K562 (cell line): Measurements from ENCODE around the gene STX18. TPM values are rescaled to one million over a fixed set of nuclear protein-coding genes. Genes with fewer than 3 reads are reported as not detected.
A peak's percentile ranks its signal among the peaks of the same experiment; 100 is the strongest.

Experiments used
- ATF1 ChIP-seq, 2 experiments: fragments of 450-650 bp in 1 of 2; IDR thresholded peaks; 2 replicates each; pipeline ENCODE4 v1.6.1; 2016; ENCODE audit warnings: missing compliant biosample characterization in 1 of 2, missing genetic modification characterization in 1 of 2
- BDP1 ChIP-seq: IDR thresholded peaks from 3 replicates; pipeline ENCODE4 v1.6.1; 2011; ENCODE audit not compliant: insufficient read length, insufficient read depth
- ERF ChIP-seq: fragments of 450-650 bp; formaldehyde crosslinking; IDR thresholded peaks from 2 replicates; pipeline ENCODE4 v1.4.0; 2020; ENCODE audit warnings: mild to moderate bottlenecking, mixed read lengths
- GABPB1 ChIP-seq: sonication (generic); formaldehyde crosslinking; IDR thresholded peaks from 2 replicates; pipeline ENCODE4 v1.8.0; 2022; ENCODE audit warnings: mild to moderate bottlenecking, missing genetic modification reagents
- HSF4 ChIP-seq: fragments of 250-450 bp; sonication (Bioruptor Pico); IDR thresholded peaks from 2 replicates; pipeline ENCODE4 v2.1.2; 2022; ENCODE audit warnings: mild to moderate bottlenecking, moderate library complexity, borderline replicate concordance
- KDM2B ChIP-seq: fragments of 250-450 bp; sonication (Bioruptor Pico); IDR thresholded peaks from 2 replicates; pipeline ENCODE4 v1.8.0; 2021; ENCODE audit warnings: mild to moderate bottlenecking, moderate library complexity
- PREB ChIP-seq: sonication (generic); formaldehyde crosslinking; IDR thresholded peaks from 2 replicates; pipeline ENCODE4 v1.8.1; 2023; ENCODE audit warnings: mild to moderate bottlenecking, missing genetic modification reagents
- RAD51 ChIP-seq: fragments of 450-650 bp; IDR thresholded peaks from 2 replicates; pipeline ENCODE4 v1.7.1; 2016; ENCODE audit warnings: low read depth, mild to moderate bottlenecking, borderline replicate concordance
- STAT6 ChIP-seq: sonication (generic); formaldehyde crosslinking; IDR thresholded peaks from 2 replicates; pipeline ENCODE4 v1.8.1; 2023; ENCODE audit warnings: mild to moderate bottlenecking, missing genetic modification reagents
- ZNF282 ChIP-seq: sonication (generic); formaldehyde crosslinking; IDR thresholded peaks from 2 replicates; pipeline ENCODE4 v1.8.1; 2023; ENCODE audit warnings: missing genetic modification reagents
- ZNF407 ChIP-seq: fragments of 450-650 bp; IDR thresholded peaks from 2 replicates; pipeline ENCODE4 v1.6.1; 2016; ENCODE audit warnings: low read depth
- ZNF696 ChIP-seq: fragments of 250-450 bp; sonication (Bioruptor Pico); conservative IDR thresholded peaks from 2 replicates; pipeline ENCODE4 v1.4.0; 2020; ENCODE audit warnings: mild to moderate bottlenecking, moderate library complexity
- polyA plus RNA-seq, 8 experiments: library from polyadenylated mRNA; depleted of rRNA in 4 of 8; stranded (reverse) in 5 of 8; unstranded in 3 of 8; fragments of >200 nt; fragmentation: Nextera tagmentation in 2 of 8; fragmentation: Illumina TruSeq in 1 of 8; extraction: Ambion mirVana in 2 of 8; extraction: Trizol in 1 of 8; gene quantifications; 2 replicates each; pipeline versions ENCODE4 v1.2.1 to v1.2.3, GENCODE V29; 2011 to 2014; ENCODE audit warnings: inconsistent platforms in 1 of 8, missing spikeins in 1 of 8
- total RNA-seq, 7 experiments: library from RNA; depleted of rRNA in 6 of 7; stranded (reverse); fragments of >200 nt in 6 of 7; fragmentation: Illumina TruSeq in 2 of 7; extraction: Trizol in 2 of 7; gene quantifications; 2 replicates each; pipeline versions ENCODE4 v1.2.1 to v1.2.3, GENCODE V29; 2011 to 2021; ENCODE audit warnings: low replicate concordance in 1 of 7
- TF ChIP-seq, protein P1 (sequence below): fragments of 250-450 bp; sonication (Bioruptor Pico); IDR thresholded peaks from 2 replicates; pipeline ENCODE4 v1.8.0; 2021; ENCODE audit warnings: moderate library complexity, mild to moderate bottlenecking, inconsistent platforms

Gene STX18
- total and polyA plus RNA-seq, 9 of the 15 experiments (the other 6 are each of a cell fraction or from before 2014, with no cell fraction given) = 6.2 to 41.7 (median 22.7) TPM

GRCh38 chr4:4575284-4576211 lies 33.7 kb upstream of the STX18 start (continued):
- no peak for TF ChIP-seq HSF4
- TF ChIP-seq, protein P1, sequence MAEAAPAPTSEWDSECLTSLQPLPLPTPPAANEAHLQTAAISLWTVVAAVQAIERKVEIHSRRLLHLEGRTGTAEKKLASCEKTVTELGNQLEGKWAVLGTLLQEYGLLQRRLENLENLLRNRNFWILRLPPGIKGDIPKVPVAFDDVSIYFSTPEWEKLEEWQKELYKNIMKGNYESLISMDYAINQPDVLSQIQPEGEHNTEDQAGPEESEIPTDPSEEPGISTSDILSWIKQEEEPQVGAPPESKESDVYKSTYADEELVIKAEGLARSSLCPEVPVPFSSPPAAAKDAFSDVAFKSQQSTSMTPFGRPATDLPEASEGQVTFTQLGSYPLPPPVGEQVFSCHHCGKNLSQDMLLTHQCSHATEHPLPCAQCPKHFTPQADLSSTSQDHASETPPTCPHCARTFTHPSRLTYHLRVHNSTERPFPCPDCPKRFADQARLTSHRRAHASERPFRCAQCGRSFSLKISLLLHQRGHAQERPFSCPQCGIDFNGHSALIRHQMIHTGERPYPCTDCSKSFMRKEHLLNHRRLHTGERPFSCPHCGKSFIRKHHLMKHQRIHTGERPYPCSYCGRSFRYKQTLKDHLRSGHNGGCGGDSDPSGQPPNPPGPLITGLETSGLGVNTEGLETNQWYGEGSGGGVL = no peak
- TF ChIP-seq PREB (CRISPR knock-in tag) = no peak
- TF ChIP-seq ATF1 (CRISPR knock-in tag; IDR thresholded peaks at IDR 0.05) = no peak
- TF ChIP-seq ATF1 (tag; IDR thresholded peaks at IDR 0.05) = 0 out of 2 replicates have a peak, but pooled peaks have one; percentile 38
- TF ChIP-seq STAT6 = no peak
- no peak for TF ChIP-seq GABPB1 (CRISPR knock-in tag)
- no peak for TF ChIP-seq ZNF407
- no peak for TF ChIP-seq BDP1
- no peak for TF ChIP-seq KDM2B (CRISPR knock-in tag)
- no peak for TF ChIP-seq ZNF696 (CRISPR knock-in tag)
- no peak for TF ChIP-seq RAD51
- TF ChIP-seq ZNF282 (CRISPR knock-in tag) = no peak
- no peak for TF ChIP-seq ERF
